Measurements from ENCODE around the gene EP400.

The EP400 gene

DNA sequence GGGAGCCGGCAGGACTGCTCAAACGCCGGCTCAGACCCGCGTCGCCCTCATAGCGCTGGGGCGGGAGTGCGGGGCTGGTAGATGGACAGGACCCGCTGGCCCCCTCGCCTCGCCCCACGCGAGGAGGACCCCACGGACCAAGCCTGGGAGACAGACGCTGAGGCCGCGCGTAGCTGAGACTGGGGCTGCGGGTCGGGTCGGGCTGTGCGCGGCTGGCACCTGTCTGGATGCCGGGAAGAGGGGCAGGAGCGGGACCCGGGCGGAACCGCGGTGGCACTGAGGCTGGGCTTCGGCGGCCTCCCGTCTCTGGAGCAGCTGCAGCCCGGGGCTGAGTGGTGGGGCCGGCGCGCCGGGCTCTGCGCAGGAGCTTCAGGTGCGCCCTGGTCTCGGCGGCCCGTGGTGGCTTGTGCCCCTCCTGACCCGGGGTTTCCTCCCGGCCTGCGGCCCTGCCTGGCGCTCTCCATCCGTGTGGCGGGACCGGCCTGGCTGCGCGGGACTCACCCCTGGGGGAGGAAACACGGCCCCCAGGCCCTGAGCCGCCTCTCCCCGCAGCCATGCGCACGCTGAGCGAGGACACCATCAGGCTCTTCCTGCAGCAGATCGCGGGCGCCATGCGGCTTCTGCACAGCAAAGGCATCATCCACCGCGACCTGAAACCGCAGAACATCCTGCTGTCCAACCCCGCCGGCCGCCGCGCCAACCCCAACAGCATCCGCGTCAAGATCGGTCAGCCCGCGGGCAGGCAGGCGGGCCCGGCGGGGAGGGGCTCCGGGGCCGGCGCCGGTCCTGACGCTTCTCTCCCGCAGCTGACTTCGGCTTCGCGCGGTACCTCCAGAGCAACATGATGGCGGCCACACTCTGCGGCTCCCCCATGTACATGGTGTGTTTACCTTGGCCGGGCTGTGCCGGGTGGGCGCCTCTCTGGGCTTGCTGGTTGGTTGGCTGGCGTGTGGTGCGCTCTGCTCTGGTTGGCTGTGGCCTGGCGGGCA, 41.4 kb upstream of the EP400 start:
- Mint-ChIP-seq H3K4me1 (ENCODE audit: low read depth) (peaks cover 4% of the 10 kb centered on the region), H3K4me3 (no peak overlapping the region), H3K27me3 (ENCODE audit: low read depth) (no peaks in the 10 kb centered on the region), H3K27ac (no peak overlapping the region), H3K9me3 (no peaks in the 10 kb centered on the region), H3K36me3 (ENCODE audit: low read depth) (no peaks in the 10 kb centered on the region)
- no peak for DNase-seq (ENCODE audit: low spot score)

GRCh38 chr12:131909081-131909751, 40.5 kb upstream of the EP400 start:
- peaks cover 4% of the 10 kb centered on the region for H3K4me1 Mint-ChIP-seq (ENCODE audit: low read depth)
- H3K27me3 Mint-ChIP-seq (ENCODE audit: low read depth) = no peaks in the 10 kb centered on the region
- H3K4me3 Mint-ChIP-seq = no peak overlapping the region
- no peaks in the 10 kb centered on the region for H3K9me3 Mint-ChIP-seq
- no peaks in the 10 kb centered on the region for H3K36me3 Mint-ChIP-seq (ENCODE audit: low read depth)
- no peak overlapping the region for H3K27ac Mint-ChIP-seq
- DNase-seq (ENCODE audit: low spot score) = no peak

DNA sequence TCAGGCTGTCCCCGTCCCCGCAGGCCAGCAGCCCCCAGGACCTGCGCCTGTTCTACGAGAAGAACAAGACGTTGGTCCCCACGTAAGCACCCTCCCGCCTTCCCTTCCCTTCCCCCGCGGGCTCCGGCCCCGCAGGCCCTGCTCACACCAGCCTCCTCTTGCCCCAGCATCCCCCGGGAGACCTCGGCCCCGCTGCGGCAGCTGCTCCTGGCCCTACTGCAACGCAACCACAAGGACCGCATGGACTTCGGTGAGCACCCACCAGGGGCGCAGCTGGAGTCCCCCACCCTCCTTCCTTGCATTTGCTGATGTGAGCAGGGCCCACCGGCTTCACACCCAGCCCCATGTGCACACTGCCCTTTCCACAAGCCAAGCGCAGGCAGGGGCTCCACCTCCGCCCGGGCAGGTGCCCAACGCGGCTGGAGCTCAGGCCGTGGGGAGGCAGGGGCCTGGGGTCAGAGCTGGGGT, 40.0 kb upstream of the EP400 start:
- H3K36me3 Mint-ChIP-seq (ENCODE audit: low read depth) = no peaks in the 10 kb centered on the region

GRCh38 chr12:131910302-131911027, 39.3 kb upstream of the EP400 start:
- H3K4me1 Mint-ChIP-seq (ENCODE audit: low read depth) = peaks cover 3% of the 10 kb centered on the region
- no peak for DNase-seq (ENCODE audit: low spot score)
- no peaks in the 10 kb centered on the region for H3K9me3 Mint-ChIP-seq
- no peak overlapping the region for H3K27ac Mint-ChIP-seq
- no peaks in the 10 kb centered on the region for H3K27me3 Mint-ChIP-seq (ENCODE audit: low read depth)
- H3K36me3 Mint-ChIP-seq (ENCODE audit: low read depth) = no peaks in the 10 kb centered on the region
- no peak overlapping the region for H3K4me3 Mint-ChIP-seq

More for the DNA sequence above, 40.0 kb upstream of the EP400 start:
- Mint-ChIP-seq H3K4me1 (ENCODE audit: low read depth) (peaks cover 4% of the 10 kb centered on the region), H3K4me3 (no peak overlapping the region), H3K27me3 (ENCODE audit: low read depth) (no peaks in the 10 kb centered on the region), H3K27ac (no peak overlapping the region), H3K9me3 (no peaks in the 10 kb centered on the region)
- no peak for DNase-seq (ENCODE audit: low spot score)

DNA sequence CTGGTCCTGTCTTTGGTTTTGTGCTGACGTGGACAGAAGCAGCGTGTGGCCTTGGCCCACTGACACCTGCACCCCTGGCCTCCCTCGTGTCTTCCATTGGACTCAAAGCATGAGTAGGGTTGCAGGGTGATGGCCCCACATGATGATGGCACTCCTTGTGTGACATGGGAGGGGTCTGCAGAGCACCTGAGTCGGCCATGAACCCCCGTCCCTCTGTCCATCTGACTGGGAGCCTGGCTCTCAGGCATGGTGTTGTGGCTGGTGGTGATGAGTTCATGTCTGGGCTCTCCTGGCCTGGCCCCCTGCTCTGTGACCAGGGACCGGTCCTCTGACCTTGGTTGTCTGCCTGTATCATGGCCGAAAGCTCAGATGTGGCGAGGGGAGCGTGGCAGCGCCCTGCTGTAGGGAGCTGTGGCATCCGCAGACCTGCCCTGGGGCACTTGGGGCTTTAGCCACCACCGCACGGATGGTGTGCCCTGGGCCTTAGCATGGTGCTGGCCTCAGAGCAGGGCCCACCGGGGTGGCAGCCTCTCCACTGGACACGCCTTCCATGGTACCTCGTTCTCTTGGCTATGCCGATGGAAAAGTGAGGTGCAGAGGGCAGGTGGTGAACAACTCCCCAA, 38.6 kb upstream of the EP400 start:
- no peaks in the 10 kb centered on the region for H3K4me1 Mint-ChIP-seq (ENCODE audit: low read depth)
- no peak overlapping the region for H3K4me3 Mint-ChIP-seq
- H3K36me3 Mint-ChIP-seq (ENCODE audit: low read depth) = no peaks in the 10 kb centered on the region
- DNase-seq (ENCODE audit: low spot score) = no peak
- H3K9me3 Mint-ChIP-seq = no peaks in the 10 kb centered on the region
- no peak overlapping the region for H3K27ac Mint-ChIP-seq
- H3K27me3 Mint-ChIP-seq (ENCODE audit: low read depth) = no peaks in the 10 kb centered on the region

- H3K4me1 Mint-ChIP-seq (ENCODE audit: low read depth) = no peaks in the 10 kb centered on the region
- no peak overlapping the region for H3K27ac Mint-ChIP-seq
- no peaks in the 10 kb centered on the region for H3K36me3 Mint-ChIP-seq (ENCODE audit: low read depth)
- no peak overlapping the region for H3K4me3 Mint-ChIP-seq
- H3K27me3 Mint-ChIP-seq (ENCODE audit: low read depth) = no peaks in the 10 kb centered on the region
- no peak for DNase-seq (ENCODE audit: low spot score)
- no peaks in the 10 kb centered on the region for H3K9me3 Mint-ChIP-seq
These were observed 37.8 kb upstream of the EP400 start for GRCh38 chr12:131911851-131912477.

DNA sequence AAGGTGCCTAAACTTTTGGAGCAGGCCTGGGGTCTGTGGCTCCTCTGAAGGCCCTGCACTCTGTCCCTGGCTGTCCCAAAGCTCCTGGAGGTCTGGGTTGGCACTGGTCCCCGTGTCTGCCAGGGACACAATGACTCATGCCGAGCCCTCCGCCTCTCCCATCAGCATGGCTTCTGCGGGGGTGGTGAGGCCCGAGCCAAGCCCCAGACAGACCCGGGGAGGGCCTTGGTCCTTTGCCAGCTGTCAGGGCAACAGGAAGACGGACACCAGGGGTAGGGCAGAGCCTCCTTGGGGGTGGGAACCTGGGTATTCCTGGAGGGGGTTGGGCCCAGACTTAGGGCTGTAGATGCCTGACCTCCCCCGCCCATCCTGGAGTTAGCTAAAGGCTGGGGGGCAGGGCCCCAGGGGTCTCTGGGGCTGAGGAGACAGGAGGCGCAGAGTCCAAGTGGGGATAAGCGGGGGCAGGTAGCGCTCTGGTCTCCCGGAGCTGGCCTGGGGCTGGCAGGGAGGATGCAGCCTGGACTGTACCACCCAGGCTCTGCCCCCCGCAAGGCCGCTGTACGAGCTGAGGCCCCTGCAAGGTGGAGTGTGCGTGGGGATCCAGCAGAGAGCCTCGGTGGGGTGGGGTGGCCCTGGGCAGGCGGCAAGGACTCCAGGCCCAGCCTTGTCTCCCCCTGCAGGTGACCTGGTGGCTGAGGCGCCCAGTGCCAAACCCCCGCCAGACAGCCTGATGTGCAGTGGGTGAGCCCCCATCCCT, 37.0 kb upstream of the EP400 start:
- no peak overlapping the region for H3K27ac Mint-ChIP-seq
- no peaks in the 10 kb centered on the region for H3K27me3 Mint-ChIP-seq (ENCODE audit: low read depth)
- no peaks in the 10 kb centered on the region for H3K9me3 Mint-ChIP-seq
- DNase-seq (ENCODE audit: low spot score) = no peak
- no peaks in the 10 kb centered on the region for H3K4me1 Mint-ChIP-seq (ENCODE audit: low read depth)
- H3K36me3 Mint-ChIP-seq (ENCODE audit: low read depth) = no peaks in the 10 kb centered on the region
- no peak overlapping the region for H3K4me3 Mint-ChIP-seq

GRCh38 chr12:131913666-131914065, 36.1 kb upstream of the EP400 start:
- H3K27ac Mint-ChIP-seq = no peak overlapping the region
- no peaks in the 10 kb centered on the region for H3K9me3 Mint-ChIP-seq
- H3K4me1 Mint-ChIP-seq (ENCODE audit: low read depth) = no peaks in the 10 kb centered on the region
- H3K36me3 Mint-ChIP-seq (ENCODE audit: low read depth) = no peaks in the 10 kb centered on the region
- no peak overlapping the region for H3K4me3 Mint-ChIP-seq
- DNase-seq (ENCODE audit: low spot score) = no peak
- no peaks in the 10 kb centered on the region for H3K27me3 Mint-ChIP-seq (ENCODE audit: low read depth)

- H3K36me3 Mint-ChIP-seq (ENCODE audit: low read depth) = no peaks in the 10 kb centered on the region
- no peaks in the 10 kb centered on the region for H3K27me3 Mint-ChIP-seq (ENCODE audit: low read depth)
- H3K9me3 Mint-ChIP-seq = no peaks in the 10 kb centered on the region
- DNase-seq (ENCODE audit: low spot score) = no peak
- no peak overlapping the region for H3K4me3 Mint-ChIP-seq
- no peaks in the 10 kb centered on the region for H3K4me1 Mint-ChIP-seq (ENCODE audit: low read depth)
- H3K27ac Mint-ChIP-seq = no peak overlapping the region
These were observed 35.5 kb upstream of the EP400 start for GRCh38 chr12:131914179-131914702.

DNA sequence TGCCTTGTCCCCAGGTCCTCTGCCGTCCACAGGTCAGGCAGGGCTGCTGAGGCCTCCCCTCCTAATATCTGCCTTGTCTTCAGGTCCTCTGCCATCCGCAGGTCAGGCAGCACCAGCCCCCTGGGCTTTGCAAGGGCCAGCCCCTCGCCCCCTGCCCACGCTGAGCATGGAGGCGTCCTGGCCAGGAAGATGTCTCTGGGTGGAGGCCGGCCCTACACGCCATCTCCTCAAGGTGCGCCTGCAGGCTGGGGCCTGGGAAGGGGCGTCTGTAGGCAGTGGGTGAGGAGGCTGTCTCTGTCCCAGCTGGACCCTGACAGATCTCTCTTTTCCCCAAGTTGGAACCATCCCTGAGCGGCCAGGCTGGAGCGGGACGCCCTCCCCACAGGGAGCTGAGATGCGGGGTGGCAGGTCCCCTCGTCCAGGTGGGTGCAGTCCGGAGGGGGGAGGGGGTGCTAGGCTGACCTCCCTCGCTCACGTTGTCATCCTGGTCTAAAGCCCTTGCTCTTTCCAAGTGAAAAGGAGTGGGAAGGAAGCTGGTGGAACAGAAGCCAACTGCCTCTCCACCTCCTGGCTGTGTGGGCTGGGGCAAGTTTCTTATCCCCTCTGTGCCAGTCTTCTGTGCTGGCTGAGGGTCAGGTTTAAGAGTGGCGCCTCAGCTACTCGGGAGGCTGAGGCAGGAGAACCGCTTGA, 34.6 kb upstream of the EP400 start:
- no peaks in the 10 kb centered on the region for H3K9me3 Mint-ChIP-seq
- H3K36me3 Mint-ChIP-seq (ENCODE audit: low read depth) = no peaks in the 10 kb centered on the region
- H3K27ac Mint-ChIP-seq = no peak overlapping the region
- no peak overlapping the region for H3K4me3 Mint-ChIP-seq
- H3K4me1 Mint-ChIP-seq (ENCODE audit: low read depth) = no peaks in the 10 kb centered on the region
- no peaks in the 10 kb centered on the region for H3K27me3 Mint-ChIP-seq (ENCODE audit: low read depth)
- no peak for DNase-seq (ENCODE audit: low spot score)

- no peaks in the 10 kb centered on the region for H3K4me1 Mint-ChIP-seq (ENCODE audit: low read depth)
- DNase-seq (ENCODE audit: low spot score) = no peak
- no peak overlapping the region for H3K27ac Mint-ChIP-seq
- H3K4me3 Mint-ChIP-seq = no peak overlapping the region
- no peaks in the 10 kb centered on the region for H3K27me3 Mint-ChIP-seq (ENCODE audit: low read depth)
- H3K36me3 Mint-ChIP-seq (ENCODE audit: low read depth) = no peaks in the 10 kb centered on the region
- no peaks in the 10 kb centered on the region for H3K9me3 Mint-ChIP-seq
These were observed 33.9 kb upstream of the EP400 start for GRCh38 chr12:131915823-131916222.

Measured in T-helper 2 cell treated with Interferon-gamma antibody and Interleukin-4, amounts not matched to agents 5 μg/mL and 100 μg/mL, for 36 hours (primary cell).